ENCODE measurements around the gene FOXP1.

Gene FOXP1

GRCh38 chr3:71176366-71176765 is 407.2 kb downstream of the FOXP1 start:
- Histone ChIP-seq H3K27ac (no peak overlapping the region), H3K4me3 (ENCODE audit: low read depth, low read length) (no peak overlapping the region), H3K4me1 (peaks cover 7% of the 10 kb centered on the region), H3K9ac (no peak overlapping the region), H3K9me3 (ENCODE audit: control insufficient read depth, low read length) (no peaks in the 10 kb centered on the region), H3K79me2 (no peaks in the 10 kb centered on the region), H3K4me2 (ENCODE audit: low read length) (no peak overlapping the region), H3K27me3 (ENCODE audit: control insufficient read depth, insufficient read depth, low read length) (no peaks in the 10 kb centered on the region), H2AFZ (no peak overlapping the region), H3K36me3 (ENCODE audit: control insufficient read depth, insufficient read depth, low read length) (no peaks in the 10 kb centered on the region)
- no peak for TF ChIP-seq CTCF (IDR thresholded peaks at IDR 0.05)

DNA sequence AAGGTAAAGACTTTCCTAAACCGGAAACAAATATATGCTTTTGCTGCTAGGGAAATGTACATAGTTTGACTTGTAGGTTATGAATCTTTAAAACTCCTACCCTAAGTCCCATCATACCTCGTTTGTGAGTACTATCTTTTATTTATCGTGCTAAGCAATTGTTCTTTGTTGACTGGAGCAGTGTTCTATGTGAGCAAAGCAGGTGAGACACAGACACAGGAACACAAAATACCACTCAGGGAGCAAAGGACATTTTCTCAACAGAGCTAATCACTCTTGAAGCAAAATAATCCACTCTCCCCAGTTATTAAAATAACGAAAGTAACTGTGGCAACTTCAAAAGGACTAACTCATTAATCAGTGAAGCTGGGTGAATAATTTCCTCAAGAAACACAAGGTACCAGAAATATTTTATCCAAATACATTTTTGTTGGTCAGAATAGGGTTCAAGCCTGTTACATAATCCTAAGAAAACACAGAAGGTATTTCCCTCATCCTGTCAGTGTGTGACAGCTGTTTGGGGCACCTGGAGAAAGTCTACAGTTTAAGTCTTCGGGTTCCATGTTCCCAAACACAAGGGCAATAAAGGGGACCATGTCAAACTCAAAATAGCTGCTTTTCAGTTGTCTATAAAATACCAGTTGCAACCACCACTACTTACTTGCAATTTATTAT is 407.7 kb downstream of the FOXP1 start:
- H3K27ac ChIP-seq, result no peak overlapping the region
- no peak for TF ChIP-seq CTCF (IDR thresholded peaks at IDR 0.05)
- H2AFZ ChIP-seq, result no peak overlapping the region
- H3K4me2 ChIP-seq (ENCODE audit: low read length), result no peak overlapping the region
- H3K36me3 ChIP-seq (ENCODE audit: control insufficient read depth, insufficient read depth, low read length), result no peaks in the 10 kb centered on the region
- no peaks in the 10 kb centered on the region for H3K27me3 ChIP-seq (ENCODE audit: control insufficient read depth, insufficient read depth, low read length)
- peaks cover 6% of the 10 kb centered on the region for H3K4me1 ChIP-seq
- H3K79me2 ChIP-seq, result no peaks in the 10 kb centered on the region
- H3K9ac ChIP-seq, result no peak overlapping the region
- H3K4me3 ChIP-seq (ENCODE audit: low read depth, low read length), result no peak overlapping the region
- no peaks in the 10 kb centered on the region for H3K9me3 ChIP-seq (ENCODE audit: control insufficient read depth, low read length)

- no peak for TF ChIP-seq CTCF (IDR thresholded peaks at IDR 0.05)
- H3K36me3 ChIP-seq (ENCODE audit: control insufficient read depth, insufficient read depth, low read length), result no peaks in the 10 kb centered on the region
Measured at GRCh38 chr3:71172951-71173350, 410.6 kb downstream of the FOXP1 start.

DNA sequence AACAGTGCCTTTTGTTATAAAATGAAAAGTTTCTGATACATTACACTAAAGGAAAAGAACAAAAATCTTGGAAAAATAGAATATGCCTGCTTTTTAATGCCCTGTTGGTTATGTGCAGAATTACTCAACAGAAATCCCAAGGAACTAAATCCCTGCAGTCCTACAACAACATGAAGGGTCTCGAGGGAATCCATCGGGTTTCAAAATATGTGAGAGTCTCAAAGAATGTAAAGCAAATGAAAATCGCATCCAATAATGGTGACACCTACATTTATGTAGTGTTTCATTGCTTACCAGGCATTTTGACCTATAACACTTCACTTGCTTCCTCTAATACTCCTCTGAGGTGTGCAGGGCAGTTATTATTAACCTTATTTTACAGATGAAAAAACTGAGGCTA is 411.3 kb downstream of the FOXP1 start:
- peaks cover 7% of the 10 kb centered on the region for H3K4me1 ChIP-seq
- no peak for TF ChIP-seq CTCF (IDR thresholded peaks at IDR 0.05)
- H3K9ac ChIP-seq, result no peak overlapping the region
- H3K9me3 ChIP-seq (ENCODE audit: control insufficient read depth, low read length), result no peaks in the 10 kb centered on the region
- H3K27ac ChIP-seq, result no peak overlapping the region
- no peak overlapping the region for H3K4me2 ChIP-seq (ENCODE audit: low read length)
- no peaks in the 10 kb centered on the region for H3K79me2 ChIP-seq
- no peaks in the 10 kb centered on the region for H3K36me3 ChIP-seq (ENCODE audit: control insufficient read depth, insufficient read depth, low read length)
- H2AFZ ChIP-seq, result no peak overlapping the region
- no peaks in the 10 kb centered on the region for H3K27me3 ChIP-seq (ENCODE audit: control insufficient read depth, insufficient read depth, low read length)
- H3K4me3 ChIP-seq (ENCODE audit: low read depth, low read length), result no peak overlapping the region

More at GRCh38 chr3:71172951-71173350, 410.6 kb downstream of the FOXP1 start:
- Histone ChIP-seq H2AFZ (no peak overlapping the region), H3K27me3 (ENCODE audit: control insufficient read depth, insufficient read depth, low read length) (no peaks in the 10 kb centered on the region), H3K9ac (no peak overlapping the region), H3K4me2 (ENCODE audit: low read length) (no peak overlapping the region), H3K79me2 (no peaks in the 10 kb centered on the region), H3K4me3 (ENCODE audit: low read depth, low read length) (no peak overlapping the region), H3K4me1 (peaks cover 7% of the 10 kb centered on the region), H3K27ac (no peak overlapping the region), H3K9me3 (ENCODE audit: control insufficient read depth, low read length) (no peaks in the 10 kb centered on the region)

- Histone ChIP-seq H3K27ac (no peak overlapping the region), H3K79me2 (no peaks in the 10 kb centered on the region)
- TF ChIP-seq CTCF (IDR thresholded peaks at IDR 0.05), result no peak
Measured at GRCh38 chr3:71171247-71171646, 412.3 kb downstream of the FOXP1 start.

More at GRCh38 chr3:71171247-71171646, 412.3 kb downstream of the FOXP1 start:
- Histone ChIP-seq H3K27me3 (ENCODE audit: control insufficient read depth, insufficient read depth, low read length) (no peaks in the 10 kb centered on the region), H3K4me3 (ENCODE audit: low read depth, low read length) (no peak overlapping the region), H2AFZ (no peak overlapping the region), H3K4me1 (peaks cover 7% of the 10 kb centered on the region), H3K4me2 (ENCODE audit: low read length) (no peak overlapping the region), H3K9ac (no peak overlapping the region), H3K9me3 (ENCODE audit: control insufficient read depth, low read length) (no peaks in the 10 kb centered on the region), H3K36me3 (ENCODE audit: control insufficient read depth, insufficient read depth, low read length) (no peaks in the 10 kb centered on the region)

Data from parathyroid adenoma (tissue), 2 donors.